H1 (cell line): ENCODE measurements around the gene SEC23IP.

Source experiments
- JUND ChIP-seq: IDR thresholded peaks from 2 replicates; pipeline ENCODE4 v1.6.1; 2011; ENCODE audit warnings: mild to moderate bottlenecking, improper control_type of control experiment, low read length
- KDM5A ChIP-seq: fragments of 200-600 bp; IDR thresholded peaks from 2 replicates; pipeline ENCODE4 v1.7.1; 2012; ENCODE audit warnings: mild to moderate bottlenecking, low read length, inconsistent platforms, mixed read lengths
- POLR2AphosphoS5 ChIP-seq: IDR thresholded peaks from 2 replicates; pipeline ENCODE4 v1.6.1; 2011; ENCODE audit warnings: low read depth, low read length
- SIX5 ChIP-seq: IDR thresholded peaks from 2 replicates; pipeline ENCODE4 v1.6.1; 2011; ENCODE audit warnings: mild to moderate bottlenecking, low read depth, low read length
- SP1 ChIP-seq: IDR thresholded peaks from 2 replicates; pipeline ENCODE4 v1.6.1; 2011; ENCODE audit warnings: low read depth, low read length

GRCh38 chr10:119852277-119852676 lies 40.3 kb upstream of the SEC23IP start:
- TF ChIP-seq SP1 (no peak), JUND (no peak), POLR2AphosphoS5 (no peak), KDM5A (no peak), SIX5 (no peak)
